ENCODE results near the gene SLC22A23. TPM values are rescaled to one million over a fixed set of nuclear protein-coding genes. Genes with fewer than 3 reads are reported as not detected.

Gene SLC22A23
- total RNA-seq, 1 experiment from 2014 or later: 38.2 TPM

GRCh38 chr6:3484946-3485345 is 28.1 kb upstream of the SLC22A23 start (continued):
- TF ChIP-seq, protein P1, sequence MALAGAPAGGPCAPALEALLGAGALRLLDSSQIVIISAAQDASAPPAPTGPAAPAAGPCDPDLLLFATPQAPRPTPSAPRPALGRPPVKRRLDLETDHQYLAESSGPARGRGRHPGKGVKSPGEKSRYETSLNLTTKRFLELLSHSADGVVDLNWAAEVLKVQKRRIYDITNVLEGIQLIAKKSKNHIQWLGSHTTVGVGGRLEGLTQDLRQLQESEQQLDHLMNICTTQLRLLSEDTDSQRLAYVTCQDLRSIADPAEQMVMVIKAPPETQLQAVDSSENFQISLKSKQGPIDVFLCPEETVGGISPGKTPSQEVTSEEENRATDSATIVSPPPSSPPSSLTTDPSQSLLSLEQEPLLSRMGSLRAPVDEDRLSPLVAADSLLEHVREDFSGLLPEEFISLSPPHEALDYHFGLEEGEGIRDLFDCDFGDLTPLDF (CRISPR knock-in tag; IDR thresholded peaks at IDR 0.05): no peak
- TF ChIP-seq NFATC4 (CRISPR knock-in tag; IDR thresholded peaks at IDR 0.05) (no peak), STAT6 (CRISPR knock-in tag; conservative IDR thresholded peaks at IDR 0.05; ENCODE audit: low read depth) (no peak), GTF2I (CRISPR knock-in tag; conservative IDR thresholded peaks at IDR 0.05) (no peak), ZNF263 (CRISPR knock-in tag; IDR thresholded peaks at IDR 0.05; ENCODE audit: low read depth) (no peak), TP53 (CRISPR knock-in tag; IDR thresholded peaks at IDR 0.05) (no peak), ZNF138 (CRISPR knock-in tag; conservative IDR thresholded peaks at IDR 0.05) (no peak), PRRX2 (CRISPR knock-in tag; IDR thresholded peaks at IDR 0.05) (no peak), GRHL2 (CRISPR knock-in tag; IDR thresholded peaks at IDR 0.05; ENCODE audit: insufficient replicate concordance, severe bottlenecking) (no peak)
- TF ChIP-seq, protein P2, sequence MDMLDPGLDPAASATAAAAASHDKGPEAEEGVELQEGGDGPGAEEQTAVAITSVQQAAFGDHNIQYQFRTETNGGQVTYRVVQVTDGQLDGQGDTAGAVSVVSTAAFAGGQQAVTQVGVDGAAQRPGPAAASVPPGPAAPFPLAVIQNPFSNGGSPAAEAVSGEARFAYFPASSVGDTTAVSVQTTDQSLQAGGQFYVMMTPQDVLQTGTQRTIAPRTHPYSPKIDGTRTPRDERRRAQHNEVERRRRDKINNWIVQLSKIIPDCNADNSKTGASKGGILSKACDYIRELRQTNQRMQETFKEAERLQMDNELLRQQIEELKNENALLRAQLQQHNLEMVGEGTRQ (CRISPR knock-in tag; IDR thresholded peaks at IDR 0.05): no peak
- TF ChIP-seq, protein P3, sequence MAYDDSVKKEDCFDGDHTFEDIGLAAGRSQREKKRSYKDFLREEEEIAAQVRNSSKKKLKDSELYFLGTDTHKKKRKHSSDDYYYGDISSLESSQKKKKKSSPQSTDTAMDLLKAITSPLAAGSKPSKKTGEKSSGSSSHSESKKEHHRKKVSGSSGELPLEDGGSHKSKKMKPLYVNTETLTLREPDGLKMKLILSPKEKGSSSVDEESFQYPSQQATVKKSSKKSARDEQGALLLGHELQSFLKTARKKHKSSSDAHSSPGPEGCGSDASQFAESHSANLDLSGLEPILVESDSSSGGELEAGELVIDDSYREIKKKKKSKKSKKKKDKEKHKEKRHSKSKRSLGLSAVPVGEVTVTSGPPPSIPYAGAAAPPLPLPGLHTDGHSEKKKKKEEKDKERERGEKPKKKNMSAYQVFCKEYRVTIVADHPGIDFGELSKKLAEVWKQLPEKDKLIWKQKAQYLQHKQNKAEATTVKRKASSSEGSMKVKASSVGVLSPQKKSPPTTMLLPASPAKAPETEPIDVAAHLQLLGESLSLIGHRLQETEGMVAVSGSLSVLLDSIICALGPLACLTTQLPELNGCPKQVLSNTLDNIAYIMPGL (CRISPR knock-in tag; IDR thresholded peaks at IDR 0.05): no peak

- peaks cover 15% of the 10 kb centered on the region for H3K36me3 Mint-ChIP-seq
- ChIA-PET POLR2A (no interaction called here), CTCF (interaction anchor here (1.0 kb wide), 1 partner anchor 27 kb away, joined by 3 read pairs; no protein-coding TSS in a partner anchor)
- no peak overlapping the region for H3K4me3 Mint-ChIP-seq
- no peak for DNase-seq (ENCODE audit: low spot score)
- no peak for ATAC-seq
- peaks cover 20% of the 10 kb centered on the region for H3K27me3 Mint-ChIP-seq (ENCODE audit: low read depth)
- H3K4me1 Mint-ChIP-seq: peaks cover 15% of the 10 kb centered on the region
- no peak overlapping the region for H3K27ac Mint-ChIP-seq
- peaks cover 18% of the 10 kb centered on the region for H3K9me3 Mint-ChIP-seq
- TF ChIP-seq, protein P4, sequence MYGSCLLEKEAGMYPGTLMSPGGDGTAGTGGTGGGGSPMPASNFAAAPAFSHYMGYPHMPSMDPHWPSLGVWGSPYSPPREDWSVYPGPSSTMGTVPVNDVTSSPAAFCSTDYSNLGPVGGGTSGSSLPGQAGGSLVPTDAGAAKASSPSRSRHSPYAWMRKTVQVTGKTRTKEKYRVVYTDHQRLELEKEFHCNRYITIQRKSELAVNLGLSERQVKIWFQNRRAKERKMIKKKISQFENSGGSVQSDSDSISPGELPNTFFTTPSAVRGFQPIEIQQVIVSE (CRISPR knock-in tag; IDR thresholded peaks at IDR 0.05; ENCODE audit: borderline replicate concordance): no peak
- TF ChIP-seq PRRX2 (CRISPR knock-in tag; IDR thresholded peaks at IDR 0.05): no peak
- no peak for TF ChIP-seq MLX (CRISPR knock-in tag; IDR thresholded peaks at IDR 0.05)
- no peak for TF ChIP-seq ZNF232 (CRISPR knock-in tag; IDR thresholded peaks at IDR 0.05)
- TF ChIP-seq ZBTB21 (CRISPR knock-in tag; IDR thresholded peaks at IDR 0.05; ENCODE audit: borderline replicate concordance): no peak
- TF ChIP-seq TEAD1 (CRISPR knock-in tag; IDR thresholded peaks at IDR 0.05): no peak
- TF ChIP-seq SMAD4 (CRISPR knock-in tag; IDR thresholded peaks at IDR 0.05): no peak
- TF ChIP-seq FOXP4 (CRISPR knock-in tag; IDR thresholded peaks at IDR 0.05): no peak
- TF ChIP-seq, protein P5, sequence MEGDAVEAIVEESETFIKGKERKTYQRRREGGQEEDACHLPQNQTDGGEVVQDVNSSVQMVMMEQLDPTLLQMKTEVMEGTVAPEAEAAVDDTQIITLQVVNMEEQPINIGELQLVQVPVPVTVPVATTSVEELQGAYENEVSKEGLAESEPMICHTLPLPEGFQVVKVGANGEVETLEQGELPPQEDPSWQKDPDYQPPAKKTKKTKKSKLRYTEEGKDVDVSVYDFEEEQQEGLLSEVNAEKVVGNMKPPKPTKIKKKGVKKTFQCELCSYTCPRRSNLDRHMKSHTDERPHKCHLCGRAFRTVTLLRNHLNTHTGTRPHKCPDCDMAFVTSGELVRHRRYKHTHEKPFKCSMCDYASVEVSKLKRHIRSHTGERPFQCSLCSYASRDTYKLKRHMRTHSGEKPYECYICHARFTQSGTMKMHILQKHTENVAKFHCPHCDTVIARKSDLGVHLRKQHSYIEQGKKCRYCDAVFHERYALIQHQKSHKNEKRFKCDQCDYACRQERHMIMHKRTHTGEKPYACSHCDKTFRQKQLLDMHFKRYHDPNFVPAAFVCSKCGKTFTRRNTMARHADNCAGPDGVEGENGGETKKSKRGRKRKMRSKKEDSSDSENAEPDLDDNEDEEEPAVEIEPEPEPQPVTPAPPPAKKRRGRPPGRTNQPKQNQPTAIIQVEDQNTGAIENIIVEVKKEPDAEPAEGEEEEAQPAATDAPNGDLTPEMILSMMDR (IDR thresholded peaks at IDR 0.05): no peak
- TF ChIP-seq ZBTB43 (CRISPR knock-in tag; IDR thresholded peaks at IDR 0.05): no peak
- no peak for TF ChIP-seq IRF1 (CRISPR knock-in tag; IDR thresholded peaks at IDR 0.05)
- no peak for TF ChIP-seq JAZF1 (CRISPR knock-in tag; IDR thresholded peaks at IDR 0.05)
- TF ChIP-seq NR3C1 (CRISPR knock-in tag; conservative IDR thresholded peaks at IDR 0.05; ENCODE audit: low read depth): no peak
These were observed 27.3 kb upstream of the SLC22A23 start for GRCh38 chr6:3484192-3484591.
